Hepatocyte (in vitro differentiated cells): ENCODE measurements around the gene MBOAT7.

ENCODE experiments used
- EZH2 ChIP-seq: fragments of 200-600 bp; sonication (generic); IDR thresholded peaks from 2 replicates; pipeline ENCODE4 v1.6.1; 2016; ENCODE audit warnings: antibody characterized with exemption, mild to moderate bottlenecking, borderline replicate concordance
- TF ChIP-seq, protein P1 (sequence below): fragments of 200-600 bp; sonication (generic); IDR thresholded peaks from 2 replicates; pipeline ENCODE4 v1.5.1; 2016; ENCODE audit warnings: antibody characterized with exemption, mild to moderate bottlenecking; ENCODE audit not compliant: poor library complexity

DNA sequence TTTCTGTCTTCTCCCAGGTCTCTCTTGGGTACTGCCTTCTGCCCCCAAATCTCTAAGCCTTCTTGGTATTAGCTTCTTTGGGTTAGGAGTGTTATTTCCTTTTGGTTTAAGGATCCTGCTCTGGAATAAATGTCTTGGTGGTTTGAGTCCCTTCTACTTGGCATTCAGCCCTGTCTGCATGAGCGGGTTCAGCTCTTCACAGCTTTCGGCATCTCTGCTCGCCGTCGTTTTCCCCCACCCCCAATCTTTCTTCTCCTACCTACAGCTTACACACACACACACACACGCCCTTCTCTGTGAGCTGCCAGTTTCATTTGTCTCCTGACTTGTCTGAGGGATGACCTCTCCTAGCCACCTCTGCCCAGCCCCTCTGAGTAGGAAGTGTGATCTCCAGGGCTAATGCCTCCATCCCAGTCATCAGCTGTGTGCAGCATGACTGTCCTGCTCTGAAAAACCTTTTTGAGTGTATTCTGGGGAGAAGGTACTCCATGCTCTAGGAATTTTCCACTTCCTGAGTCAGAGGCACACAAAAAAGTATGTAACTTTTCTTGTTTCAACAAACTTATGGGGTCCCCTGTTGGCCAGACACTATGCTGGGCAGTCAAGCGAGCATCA lies 47.1 kb downstream of the MBOAT7 start:
- TF ChIP-seq, protein P1, sequence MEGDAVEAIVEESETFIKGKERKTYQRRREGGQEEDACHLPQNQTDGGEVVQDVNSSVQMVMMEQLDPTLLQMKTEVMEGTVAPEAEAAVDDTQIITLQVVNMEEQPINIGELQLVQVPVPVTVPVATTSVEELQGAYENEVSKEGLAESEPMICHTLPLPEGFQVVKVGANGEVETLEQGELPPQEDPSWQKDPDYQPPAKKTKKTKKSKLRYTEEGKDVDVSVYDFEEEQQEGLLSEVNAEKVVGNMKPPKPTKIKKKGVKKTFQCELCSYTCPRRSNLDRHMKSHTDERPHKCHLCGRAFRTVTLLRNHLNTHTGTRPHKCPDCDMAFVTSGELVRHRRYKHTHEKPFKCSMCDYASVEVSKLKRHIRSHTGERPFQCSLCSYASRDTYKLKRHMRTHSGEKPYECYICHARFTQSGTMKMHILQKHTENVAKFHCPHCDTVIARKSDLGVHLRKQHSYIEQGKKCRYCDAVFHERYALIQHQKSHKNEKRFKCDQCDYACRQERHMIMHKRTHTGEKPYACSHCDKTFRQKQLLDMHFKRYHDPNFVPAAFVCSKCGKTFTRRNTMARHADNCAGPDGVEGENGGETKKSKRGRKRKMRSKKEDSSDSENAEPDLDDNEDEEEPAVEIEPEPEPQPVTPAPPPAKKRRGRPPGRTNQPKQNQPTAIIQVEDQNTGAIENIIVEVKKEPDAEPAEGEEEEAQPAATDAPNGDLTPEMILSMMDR, result no peak
- no peak for TF ChIP-seq EZH2
